ENCODE results near the gene ADARB2.

GRCh38 chr10:1762076-1762475, 24.8 kb upstream of the ADARB2 start:
- no peak for TF ChIP-seq CTCF (IDR thresholded peaks at IDR 0.05)
- TF ChIP-seq ZFX (IDR thresholded peaks at IDR 0.05; ENCODE audit: borderline replicate concordance), result no peak
